HG03066 (cell line): ENCODE measurements around the gene STAG1.
"Not testable (repeated sequence)": the region's sequence is repeated elsewhere in the genome, so short reads cannot be mapped to it uniquely, and the experiment has no call there.

Source experiments
- ATAC-seq: cut with Tn5 transposase; IDR thresholded peaks from one replicate; pipeline ENCODE4 v1.9.1; 2021; ENCODE audit warnings: low read depth; ENCODE audit not compliant: unreplicated experiment

STAG1 gene

DNA sequence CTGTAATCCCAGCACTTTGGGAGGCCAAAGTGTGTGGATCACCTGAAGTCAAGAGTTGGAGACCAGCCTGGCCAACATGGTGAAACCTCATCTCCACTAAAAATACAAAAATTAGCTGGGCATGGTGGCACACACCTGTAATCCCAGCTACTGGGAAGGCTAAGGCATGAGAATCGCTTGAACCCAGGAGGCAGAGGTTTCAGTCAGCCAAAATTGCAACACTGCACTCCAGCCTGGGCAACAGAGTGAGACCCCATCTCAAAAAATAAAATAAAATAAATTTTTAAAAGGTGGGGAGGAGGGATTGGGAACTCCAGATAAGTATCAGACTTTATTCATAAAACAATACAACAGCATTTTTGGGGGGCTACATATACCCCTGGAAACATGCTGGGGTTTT is 42.4 kb downstream of the STAG1 start:
- not testable (repeated sequence) for ATAC-seq

DNA sequence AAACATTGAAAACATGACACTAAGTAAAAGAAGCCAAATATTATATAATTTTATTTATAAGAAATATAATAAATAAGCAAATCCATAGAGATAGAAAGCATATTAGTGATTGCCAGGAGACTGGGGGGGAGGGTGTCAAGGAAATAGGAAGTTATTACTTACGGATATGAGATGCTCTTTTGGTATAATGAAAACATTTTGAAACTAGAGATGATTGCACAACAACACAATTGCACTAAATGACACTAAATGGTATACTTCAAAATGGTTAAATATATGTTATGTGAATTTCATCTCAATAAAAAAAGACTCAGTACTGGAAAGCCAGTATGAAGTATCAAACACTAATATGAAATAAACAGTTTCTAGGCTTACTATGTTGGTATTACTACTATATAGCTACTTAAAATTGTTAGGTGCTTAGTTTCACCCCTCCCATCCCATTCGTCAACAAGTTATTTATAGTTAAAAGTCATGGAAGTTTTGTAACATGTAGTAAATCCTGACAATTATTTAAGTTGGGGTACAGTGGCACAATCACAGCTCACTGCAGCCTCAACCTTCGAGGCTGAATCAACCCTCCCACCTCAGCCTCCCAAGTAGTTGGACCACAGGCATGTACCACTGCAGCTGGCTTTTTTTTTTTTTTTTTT is 43.7 kb downstream of the STAG1 start:
- no peak for ATAC-seq

DNA sequence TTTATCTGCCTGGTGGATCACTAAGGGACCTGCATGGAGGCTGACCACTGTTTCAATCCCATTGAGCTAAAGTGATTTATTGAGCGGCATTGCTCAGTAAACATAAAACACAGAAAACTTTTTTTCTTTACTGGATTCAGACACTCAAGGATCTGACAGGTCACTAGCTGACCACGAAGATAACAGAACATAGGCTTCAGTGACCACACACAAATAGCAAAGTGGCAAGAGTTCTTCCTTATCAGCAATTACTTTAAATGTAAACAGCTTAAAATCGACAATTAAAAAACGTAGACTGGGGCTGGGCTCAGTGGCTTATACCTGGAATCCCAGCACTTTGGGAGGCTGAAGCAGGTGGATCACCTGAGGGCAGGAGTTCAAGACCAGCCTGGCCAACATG is 48.7 kb downstream of the STAG1 start:
- no peak for ATAC-seq

DNA sequence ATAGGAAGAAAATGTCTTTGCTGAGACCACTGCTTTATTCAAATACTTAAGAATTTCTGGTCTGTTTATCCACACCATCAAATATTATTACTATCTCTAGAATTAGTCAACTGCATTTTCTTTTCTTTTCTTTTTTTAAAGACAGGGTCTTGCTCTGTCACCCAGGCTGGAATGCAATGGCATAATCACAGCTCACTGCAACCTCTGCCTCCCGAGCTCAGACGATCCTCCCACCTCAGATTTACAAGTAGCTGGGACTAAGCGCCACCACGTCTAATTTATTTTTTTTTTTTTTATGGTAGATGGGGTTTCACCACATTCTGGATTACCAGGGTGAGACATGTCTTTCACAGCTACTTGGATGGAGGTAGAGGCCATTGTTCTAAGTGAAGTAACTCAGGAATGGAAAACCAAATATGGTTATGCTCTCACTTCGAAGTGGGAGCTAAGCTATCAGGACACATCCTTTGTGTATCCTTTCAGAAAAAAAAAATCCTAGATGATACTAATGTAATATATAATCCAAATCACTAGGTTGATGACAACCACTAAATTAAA is 52.8 kb downstream of the STAG1 start:
- ATAC-seq = no peak

DNA sequence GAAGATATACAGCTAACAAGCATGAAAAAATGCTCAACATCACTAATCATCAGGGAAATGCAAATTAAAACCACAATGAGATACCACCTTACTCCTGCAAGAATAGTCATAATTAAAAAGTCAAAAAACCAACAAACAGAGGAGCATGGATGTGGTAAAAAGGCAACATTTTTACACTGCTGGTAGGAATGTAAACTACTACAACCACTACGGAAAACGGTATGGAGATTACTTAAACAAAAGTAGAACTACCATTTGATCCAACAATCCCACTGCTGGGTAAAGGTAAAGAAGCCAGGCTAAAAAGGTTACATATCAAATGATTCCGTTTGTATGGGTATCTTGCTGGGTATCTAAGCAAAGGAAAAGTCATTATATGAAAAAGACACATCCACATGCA is 53.8 kb downstream of the STAG1 start:
- no peak for ATAC-seq

DNA sequence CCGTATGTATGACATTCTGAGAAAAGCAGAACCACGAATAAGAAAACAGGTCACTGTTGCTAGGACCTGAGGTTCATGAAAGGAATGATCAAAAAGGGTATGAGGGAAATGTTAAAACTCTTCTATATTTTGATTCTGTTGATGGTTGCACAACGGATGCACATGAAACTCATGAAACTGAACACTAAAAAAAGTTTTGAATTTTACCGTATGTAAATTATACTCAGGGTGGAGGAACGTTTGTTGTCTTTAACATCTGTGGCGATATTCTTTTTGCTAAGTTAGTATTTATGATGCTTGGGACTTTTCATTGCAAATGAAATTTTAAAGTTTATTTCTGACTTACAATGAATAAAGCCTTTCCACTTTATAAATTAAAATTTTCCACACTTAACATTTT is 55.4 kb downstream of the STAG1 start:
- ATAC-seq = no peak

DNA sequence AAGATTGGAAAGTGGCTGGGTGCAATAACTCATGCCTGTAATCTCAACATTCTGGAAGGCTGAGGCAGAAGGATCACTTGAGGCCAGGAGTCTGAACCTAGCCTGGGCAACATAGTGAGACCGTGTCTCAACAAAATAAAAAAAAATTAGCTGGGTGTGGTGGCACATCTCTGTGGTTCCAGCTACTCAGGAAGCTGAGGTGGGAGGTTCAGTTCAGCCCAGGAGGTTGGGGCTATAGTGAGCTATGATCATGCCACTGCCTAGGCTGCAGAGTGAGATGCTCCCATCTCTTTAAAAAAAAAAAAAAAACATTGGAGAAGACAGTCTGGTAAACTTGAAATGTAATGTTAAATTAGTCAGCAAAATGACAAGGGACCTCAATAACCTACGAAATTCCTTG is 57.9 kb downstream of the STAG1 start:
- no peak for ATAC-seq

DNA sequence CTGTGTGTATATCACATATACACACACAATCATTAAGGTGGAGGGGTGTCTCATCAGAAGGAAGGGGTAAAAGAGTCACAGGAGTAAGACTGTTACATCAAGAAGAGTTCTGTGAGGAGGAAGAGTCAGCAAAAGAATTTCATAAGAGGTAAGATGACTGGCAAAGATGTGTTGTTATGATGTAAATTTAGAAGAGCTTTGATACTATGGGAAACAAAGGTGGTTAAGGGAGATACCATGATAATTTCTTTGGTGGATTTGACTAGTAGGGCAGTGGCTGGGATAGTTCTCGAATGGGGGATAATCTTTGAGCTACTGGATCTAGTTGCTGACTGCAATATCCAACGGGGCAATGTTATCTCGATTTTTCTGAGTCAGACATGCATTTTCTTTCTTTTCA is 61.6 kb downstream of the STAG1 start:
- ATAC-seq = no peak

DNA sequence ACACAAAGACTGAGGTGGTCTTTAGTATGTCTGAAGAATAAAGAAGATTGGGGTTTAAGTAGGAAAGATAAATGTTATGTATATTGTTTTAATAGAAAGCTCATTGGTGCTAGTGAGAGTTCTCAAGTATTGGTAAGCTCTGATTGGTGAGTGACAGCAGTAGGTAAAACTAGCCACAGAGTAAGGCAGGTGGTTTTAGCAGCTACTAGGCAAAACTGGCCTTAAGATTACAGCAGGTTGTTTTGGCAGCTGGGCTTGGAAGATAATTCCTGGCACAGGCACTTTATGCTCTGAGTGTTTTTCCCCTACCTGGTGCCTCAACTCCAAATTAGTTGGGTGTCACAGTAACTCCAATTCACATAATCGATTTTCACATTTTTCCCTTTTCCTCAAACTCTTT is 66.3 kb downstream of the STAG1 start:
- ATAC-seq = no peak

DNA sequence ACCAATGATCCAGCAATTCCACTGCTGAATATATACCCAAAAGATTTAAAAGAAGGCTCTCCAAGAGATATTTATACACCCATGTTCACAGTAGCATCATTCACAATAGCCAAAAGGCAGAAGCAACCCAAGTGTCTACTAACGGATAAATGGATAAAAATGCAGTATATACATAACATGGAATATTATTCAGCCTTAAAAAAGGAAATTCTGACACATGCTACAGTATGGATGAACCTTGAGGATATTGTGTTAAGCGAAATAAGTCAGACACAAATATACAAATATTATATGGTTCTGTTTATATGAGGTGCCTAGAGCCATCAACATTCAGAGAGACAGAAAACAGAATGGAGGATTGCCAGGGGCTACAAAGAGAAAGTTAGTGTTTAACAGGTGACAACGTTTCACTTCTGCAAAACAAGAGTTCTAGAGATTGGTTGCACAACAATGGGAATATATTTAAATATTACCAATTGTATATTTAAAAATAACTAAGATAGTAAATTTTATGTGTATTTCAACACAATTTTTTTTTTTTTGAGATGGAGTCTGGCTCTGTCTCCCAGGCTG is 69.4 kb downstream of the STAG1 start:
- no peak for ATAC-seq

DNA sequence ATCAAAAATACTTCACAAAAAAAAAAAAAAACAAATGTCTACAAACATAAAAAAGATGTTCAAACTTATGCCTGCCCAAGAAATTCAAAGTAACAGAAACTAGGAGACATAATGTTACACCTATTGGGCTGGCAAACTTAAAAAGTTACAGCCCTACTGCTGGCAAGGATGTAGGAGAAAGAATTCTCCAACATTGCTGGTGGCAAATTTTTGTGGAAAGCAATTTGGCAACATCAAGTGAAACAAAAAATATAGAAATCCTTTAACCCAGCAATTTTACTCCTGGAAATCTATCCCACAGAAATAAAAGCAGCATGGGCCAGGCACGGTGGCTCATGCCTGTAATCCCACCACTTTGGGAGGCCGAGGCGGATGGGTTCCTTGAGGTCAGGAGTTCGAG is 73.2 kb downstream of the STAG1 start:
- ATAC-seq = no peak

DNA sequence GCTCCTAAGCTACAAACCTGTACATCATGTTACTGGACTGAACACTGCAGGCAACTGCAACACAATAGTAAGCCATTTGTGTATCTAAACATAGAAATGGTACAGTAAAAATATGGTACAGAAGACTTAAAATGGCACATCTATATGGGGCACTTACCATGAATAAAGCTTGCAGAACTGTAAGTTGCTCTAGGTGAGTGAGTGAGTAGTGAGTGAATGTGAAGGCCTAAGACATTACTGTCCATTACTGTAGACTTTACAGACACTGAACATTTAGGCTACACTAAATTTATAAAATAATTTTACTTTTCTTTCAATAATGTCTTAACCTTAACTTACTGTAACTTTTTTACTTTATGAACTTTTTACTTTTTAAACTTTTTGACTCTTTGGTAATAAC is 76.2 kb downstream of the STAG1 start:
- no peak for ATAC-seq

DNA sequence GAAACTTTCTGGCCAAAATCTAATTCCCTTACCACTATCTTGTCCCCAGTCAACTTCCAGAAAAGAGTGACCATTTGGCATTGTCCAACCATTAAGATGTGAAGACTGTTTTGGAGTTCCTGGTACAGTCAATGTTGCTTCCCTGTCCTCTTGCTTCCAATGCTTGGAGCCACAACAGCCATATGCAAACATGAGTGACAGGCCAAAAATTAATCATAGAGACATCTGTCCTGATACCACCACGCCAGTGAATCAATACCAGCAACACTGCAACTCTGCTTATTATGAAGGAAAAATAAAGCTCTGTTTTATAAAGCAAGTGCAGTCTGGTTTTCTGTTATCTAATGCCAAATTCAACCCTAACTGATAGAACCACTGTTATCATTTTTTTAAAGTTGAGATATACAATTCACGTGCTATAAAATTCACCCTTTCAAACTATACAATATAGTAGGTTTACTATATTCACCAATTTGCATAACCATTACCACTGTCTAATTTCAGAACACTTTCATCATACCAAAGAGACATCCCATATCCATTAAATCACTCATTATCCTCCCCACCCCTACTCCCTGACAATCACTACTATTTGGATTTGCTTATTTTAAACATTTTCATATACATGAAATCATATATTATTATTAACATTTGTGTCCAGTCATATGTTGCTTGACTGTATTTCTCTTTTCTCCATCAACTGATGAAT is 76.9 kb downstream of the STAG1 start:
- no peak for ATAC-seq

DNA sequence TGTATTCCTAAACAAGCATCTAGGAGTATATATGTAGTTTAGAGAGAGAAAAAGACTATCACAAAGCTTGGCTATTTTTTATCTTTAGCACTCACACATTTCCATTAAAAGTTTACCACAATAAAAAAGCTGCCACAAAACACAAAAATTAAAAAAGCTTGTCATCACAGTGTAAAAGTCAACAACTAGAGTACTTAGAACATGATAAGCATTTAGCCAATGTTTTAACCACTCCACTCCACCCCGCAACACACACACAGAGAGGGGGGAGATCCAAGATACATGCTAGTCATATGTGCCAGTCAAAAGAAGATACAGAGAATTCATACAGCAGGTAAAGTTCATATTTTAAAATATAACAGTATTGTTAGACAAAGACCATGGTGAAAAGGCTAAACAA is 79.7 kb downstream of the STAG1 start:
- no peak for ATAC-seq

DNA sequence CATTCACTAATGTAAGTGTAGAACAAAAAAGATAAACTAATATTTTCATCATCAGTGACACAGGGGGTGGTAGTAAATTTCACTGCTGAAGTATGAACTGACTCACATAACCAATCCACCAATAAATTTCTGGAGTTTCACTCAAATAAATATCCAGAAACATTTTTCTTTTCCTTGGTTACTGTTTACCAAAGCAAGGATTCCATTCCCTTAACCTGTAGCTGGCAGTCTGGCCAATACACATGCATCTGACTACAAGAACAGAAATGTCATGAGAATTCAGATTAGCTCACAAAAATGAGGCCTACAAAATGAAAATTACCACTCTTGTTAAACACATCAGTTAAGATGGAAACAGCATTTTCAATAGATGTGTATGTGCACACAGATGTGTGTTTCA is 80.3 kb downstream of the STAG1 start:
- no peak for ATAC-seq

DNA sequence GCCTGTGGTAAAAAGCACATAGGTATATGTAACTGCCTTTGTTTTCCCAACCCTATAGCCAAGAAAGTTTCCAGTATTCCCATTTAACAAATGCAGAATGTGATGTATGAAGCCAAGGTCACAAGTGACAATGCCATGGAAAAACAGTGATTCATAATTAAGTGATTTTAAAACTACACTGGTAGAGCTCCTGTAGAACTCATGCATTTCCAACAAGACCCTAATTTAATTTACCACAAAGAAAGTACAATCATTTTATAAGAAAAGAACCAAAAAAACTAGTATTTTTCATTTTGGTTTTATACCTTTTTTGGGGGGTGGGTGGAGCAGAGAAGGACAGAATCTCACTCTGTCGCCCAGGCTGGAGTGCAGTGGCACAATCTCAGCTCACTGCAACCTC is 82.0 kb downstream of the STAG1 start:
- ATAC-seq = no peak

DNA sequence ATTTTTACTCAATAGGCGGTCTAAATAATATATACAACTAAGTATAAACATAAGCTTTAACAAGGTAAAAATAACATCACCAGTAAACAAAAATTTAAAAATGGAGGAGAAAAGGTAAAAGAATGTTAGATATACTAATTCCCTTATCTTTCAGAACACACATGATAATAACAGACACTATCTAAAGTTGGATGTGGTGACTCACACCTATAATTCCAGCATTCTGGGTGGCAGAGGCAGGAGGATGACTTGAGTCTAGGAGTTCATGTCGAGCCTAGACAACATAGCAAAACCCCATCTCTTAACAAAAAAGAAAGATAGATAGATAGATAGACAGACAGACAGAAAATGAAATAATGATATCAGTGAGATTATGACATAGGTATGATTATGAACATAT is 85.1 kb downstream of the STAG1 start:
- no peak for ATAC-seq

DNA sequence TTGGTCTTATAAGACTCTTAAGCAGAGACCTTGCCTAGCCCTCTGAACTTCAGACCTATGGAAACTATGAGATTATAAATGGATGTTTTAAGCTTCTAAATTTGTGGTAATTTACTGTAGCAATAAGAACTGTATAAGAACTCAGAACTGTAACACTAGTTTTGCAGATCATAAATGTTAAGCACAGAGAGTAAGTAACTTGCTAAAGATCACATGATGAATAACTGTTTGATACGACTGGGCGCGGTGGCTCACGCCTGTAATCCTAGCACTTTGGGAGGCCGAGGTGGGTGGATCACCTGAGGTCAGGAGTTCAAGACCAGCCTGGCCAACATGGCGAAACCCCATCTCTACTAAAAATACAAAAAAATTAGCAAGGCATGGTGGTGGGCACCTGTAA is 85.9 kb downstream of the STAG1 start:
- not testable (repeated sequence) for ATAC-seq

DNA sequence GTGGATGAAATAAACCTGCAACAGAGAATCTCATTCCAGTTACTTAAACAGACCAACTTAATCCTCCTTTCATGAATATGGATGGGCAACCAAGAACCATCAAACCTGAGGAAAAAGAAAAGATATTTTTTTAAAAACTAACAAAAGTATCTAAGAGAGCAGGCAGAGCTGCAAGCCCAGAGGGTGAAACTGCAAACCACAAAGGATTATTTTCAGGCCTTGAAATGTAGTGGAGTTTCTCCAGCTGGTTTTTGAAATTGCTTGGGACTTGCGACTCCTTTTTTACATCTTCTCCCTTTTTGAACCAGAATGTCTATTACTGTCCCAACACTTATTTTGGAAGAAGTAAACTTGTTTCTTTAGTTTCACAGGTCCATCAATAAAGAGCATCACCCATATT is 87.4 kb downstream of the STAG1 start:
- no peak for ATAC-seq

DNA sequence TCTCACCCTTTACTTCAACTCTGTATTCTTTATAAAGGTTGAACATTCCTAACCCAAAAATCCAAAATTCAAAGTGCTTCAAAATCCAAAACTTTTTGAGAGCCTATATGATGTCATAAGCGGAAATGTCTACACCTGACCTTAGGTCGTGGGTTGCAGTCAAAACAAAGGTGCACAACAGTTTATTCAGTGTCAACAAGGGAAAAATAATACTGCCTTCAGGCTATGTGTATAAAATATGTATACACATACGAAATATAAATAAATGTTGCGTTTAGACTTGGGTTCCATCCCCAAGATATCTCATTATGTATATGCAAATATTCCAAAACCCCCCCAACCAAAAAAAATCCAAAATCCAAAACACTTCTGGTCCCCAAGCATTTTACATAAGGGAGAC is 90.9 kb downstream of the STAG1 start:
- ATAC-seq = no peak

DNA sequence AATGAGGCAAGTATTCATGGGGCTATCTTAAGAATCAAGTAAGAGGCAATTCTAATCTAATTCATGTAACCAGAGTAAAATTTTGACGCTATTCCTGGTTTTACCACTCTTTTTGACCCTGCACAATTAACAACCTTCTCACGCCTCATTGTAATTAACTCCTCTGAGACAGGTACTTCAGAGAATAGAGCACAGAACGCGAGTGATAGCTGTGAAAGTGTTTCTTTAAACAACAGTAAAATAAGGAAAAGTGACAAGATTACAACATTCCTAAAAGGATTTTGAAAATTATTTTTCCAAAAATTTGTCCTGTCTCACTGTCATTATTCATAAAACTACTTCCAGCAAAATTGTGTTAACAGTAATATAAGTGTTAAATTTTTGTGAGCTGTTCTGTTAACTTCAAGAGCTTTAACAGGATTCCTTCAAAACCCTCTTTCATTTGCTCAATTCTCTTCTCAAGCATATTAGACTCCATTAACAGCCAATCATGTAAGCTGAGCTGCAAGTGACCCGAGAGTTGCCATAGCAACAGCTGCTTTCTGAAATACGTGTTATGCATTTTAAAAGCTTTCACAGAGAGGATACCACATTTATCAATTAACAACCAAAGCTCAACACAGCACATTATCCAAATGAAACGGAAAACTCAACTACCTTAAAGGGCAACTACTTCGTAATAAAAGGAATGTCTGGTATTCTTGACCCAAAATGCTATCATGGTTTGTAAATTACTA is 93.1 kb downstream of the STAG1 start:
- ATAC-seq = no peak
